ENCODE measurements around the gene ZC3H12D.

Gene ZC3H12D

DNA sequence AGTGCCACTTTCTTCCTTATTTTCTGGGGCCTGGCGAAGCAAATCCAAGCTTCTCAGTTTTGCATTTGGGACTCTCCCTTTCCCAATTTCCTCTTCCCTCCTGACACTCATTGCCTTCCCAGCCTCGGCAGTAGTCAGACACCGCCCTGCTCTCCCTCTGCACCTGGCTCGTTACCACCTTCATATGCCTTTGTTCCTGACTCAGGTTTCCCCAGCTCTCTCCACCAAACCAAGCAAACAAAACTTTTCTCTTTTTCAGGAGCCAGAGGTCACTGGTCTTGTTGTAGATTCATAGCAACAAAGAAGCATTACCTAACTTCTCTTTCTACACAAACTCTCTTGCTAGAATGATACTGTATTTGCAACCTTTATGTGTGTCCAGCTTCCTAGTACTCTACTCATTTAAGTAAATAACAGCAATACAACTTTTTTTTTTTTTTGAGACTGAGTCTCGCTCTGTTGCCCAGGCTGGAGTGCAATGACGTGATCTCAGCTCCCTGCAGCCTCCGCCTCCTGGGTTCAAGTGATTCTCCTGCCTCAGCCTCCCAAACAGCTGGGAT is 9.0 kb upstream of the ZC3H12D start:
- FAIRE-seq: no peak
- DNase-seq (ENCODE audit: insufficient read length, low spot score): no peak
- TF ChIP-seq POLR2A (IDR thresholded peaks at IDR 0.05; ENCODE audit: low read depth, low read length): no peak

DNA sequence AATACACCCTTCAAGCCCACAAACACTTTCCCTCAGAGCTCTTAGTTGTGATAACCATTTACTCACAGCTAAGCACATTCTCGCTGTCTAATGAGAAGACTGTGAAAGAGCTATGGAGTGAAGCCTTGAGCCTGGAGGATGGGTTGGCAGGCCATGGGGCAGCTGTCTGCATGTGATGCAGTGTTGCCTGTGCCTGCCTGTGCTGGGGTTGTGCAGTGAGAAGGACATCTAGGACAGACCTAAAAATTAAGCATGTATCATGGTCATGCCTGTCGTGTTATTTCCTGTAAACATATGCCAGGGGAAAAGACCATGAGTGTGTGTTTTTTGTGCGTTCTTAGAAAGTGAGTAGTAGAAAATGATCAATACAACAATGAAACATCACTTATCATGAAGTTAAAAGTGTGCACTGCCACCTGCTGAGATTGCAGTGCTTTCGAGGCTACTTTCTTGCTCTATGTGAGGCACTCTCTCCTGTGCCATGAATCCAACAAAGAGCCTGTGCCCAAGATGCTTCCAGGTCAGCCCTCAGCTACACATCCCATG is 8.1 kb upstream of the ZC3H12D start:
- TF ChIP-seq POLR2A (IDR thresholded peaks at IDR 0.05; ENCODE audit: low read depth, low read length): no peak
- no peak for FAIRE-seq
- no peak for DNase-seq (ENCODE audit: insufficient read length, low spot score)

DNA sequence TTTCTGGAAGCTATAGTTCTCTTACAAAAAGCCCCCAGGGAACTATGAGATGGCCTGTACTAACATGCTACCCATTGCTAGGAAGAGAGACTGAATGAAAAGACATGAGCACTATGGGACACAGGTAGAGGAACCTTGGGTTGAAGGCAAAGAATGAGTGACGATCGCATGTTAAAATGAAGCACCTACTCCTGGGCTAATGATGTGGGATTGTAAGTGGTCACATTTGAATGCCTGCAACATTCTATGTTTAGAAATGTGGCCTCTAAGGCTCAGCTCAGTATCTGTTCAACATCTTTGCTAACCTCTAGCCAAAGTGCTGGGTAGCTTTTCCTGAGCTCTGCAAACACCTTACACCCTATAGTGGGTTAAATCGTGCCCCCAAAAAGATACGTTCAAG is 5.2 kb upstream of the ZC3H12D start:
- TF ChIP-seq POLR2A (IDR thresholded peaks at IDR 0.05; ENCODE audit: low read depth, low read length): no peak
- no peak for FAIRE-seq
- DNase-seq (ENCODE audit: insufficient read length, low spot score): no peak

DNA sequence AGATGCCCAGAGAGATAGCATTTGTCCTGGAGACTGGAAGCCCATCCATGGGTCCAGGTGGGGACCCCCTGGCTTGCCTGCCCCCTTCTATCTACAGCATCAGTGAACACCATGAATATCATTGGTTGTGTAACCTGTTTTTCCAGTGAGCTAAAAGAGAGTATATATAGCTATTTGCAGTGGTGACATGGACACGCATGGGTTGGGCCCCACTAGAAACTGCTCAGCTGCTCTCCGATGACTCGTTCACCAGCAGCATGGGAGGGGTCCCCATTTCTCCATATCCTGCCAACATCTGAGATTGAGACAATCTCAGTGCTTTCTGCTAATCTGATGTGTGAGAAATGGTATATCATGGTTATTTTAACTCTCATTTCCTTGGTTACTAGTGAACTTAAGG is 4.0 kb upstream of the ZC3H12D start:
- no peak for TF ChIP-seq POLR2A (IDR thresholded peaks at IDR 0.05; ENCODE audit: low read depth, low read length)
- no peak for FAIRE-seq
- DNase-seq (ENCODE audit: insufficient read length, low spot score): no peak

DNA sequence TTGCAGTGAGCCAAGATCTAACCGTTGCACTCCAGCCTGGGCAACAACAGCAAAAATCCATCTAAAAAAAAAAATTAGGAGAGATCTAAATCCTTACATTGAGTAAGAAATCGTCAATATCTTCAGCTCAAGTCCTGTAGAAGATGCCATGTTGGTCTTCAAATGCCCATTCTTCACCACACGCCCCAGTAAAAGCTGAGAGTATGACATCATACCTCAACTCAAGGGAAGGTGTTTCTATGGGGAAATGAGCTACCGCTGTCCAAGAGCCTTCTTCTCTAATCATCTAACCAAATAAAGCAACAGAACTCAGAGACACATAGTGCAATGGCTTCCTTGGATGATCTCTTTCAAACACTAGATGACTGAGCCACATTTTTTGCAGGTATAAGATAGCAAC is 2.5 kb upstream of the ZC3H12D start:
- TF ChIP-seq POLR2A (IDR thresholded peaks at IDR 0.05; ENCODE audit: low read depth, low read length): no peak
- no peak for DNase-seq (ENCODE audit: insufficient read length, low spot score)
- FAIRE-seq: no peak

DNA sequence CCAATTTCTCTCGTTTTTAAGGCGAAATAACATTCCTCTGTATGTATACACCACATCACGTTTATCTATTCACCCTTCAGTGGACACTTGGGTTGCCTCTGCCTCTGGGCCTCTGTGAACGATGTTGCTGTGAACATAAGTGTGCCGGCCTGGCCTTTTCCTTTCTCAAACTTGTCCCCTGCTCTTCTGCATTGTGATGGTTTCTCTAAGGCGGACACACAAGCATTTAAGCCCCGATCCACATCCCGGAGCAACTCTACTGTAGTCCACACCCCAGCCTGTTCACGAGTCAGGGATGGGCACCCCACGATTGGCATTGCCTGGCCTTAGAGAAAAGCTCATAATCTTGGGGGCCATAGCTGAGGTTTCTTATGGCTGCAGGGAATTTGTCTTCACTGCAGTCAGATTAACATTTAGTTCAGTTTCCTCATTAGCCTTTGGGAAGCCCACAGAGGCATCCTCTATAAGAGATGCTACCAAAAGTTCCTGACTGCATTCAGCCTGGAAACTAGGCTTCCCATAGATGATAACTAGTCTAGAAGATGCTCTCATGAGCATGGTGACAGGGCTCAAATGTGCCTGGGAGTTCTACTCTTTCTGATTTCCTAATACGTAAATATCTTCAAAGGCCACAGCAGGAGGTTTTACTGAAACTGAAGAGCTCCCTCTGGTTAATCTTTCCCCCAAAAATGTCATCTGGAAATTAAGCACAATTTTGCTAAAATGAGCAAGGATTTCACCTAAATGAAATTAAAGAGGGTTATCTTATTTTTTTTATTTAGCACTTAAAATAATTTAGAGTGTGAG is 762 bp downstream of the ZC3H12D start:
- no peak for TF ChIP-seq POLR2A (IDR thresholded peaks at IDR 0.05; ENCODE audit: low read depth, low read length)
- no peak for FAIRE-seq
- no peak for DNase-seq (ENCODE audit: insufficient read length, low spot score)

DNA sequence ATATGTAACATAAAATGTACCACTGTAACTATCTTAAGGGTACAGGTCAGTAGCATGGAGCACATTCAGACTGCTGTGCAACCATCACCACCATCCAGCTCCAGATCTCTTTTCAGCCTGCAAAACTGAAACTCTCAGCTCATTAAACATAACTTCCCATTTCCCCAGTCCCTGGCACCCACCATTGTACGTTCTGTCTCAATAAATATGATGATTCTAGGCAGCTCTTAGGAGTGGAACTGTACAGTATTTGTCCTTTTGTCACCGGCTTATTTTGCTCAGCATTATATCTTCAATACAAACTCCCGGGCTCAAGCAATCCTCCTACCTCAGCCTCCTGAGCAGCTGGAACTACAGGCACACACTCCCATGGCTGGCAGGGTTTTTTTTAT is 1.5 kb downstream of the ZC3H12D start:
- FAIRE-seq: no peak
- TF ChIP-seq POLR2A (IDR thresholded peaks at IDR 0.05; ENCODE audit: low read depth, low read length): no peak
- DNase-seq (ENCODE audit: insufficient read length, low spot score): no peak

DNA sequence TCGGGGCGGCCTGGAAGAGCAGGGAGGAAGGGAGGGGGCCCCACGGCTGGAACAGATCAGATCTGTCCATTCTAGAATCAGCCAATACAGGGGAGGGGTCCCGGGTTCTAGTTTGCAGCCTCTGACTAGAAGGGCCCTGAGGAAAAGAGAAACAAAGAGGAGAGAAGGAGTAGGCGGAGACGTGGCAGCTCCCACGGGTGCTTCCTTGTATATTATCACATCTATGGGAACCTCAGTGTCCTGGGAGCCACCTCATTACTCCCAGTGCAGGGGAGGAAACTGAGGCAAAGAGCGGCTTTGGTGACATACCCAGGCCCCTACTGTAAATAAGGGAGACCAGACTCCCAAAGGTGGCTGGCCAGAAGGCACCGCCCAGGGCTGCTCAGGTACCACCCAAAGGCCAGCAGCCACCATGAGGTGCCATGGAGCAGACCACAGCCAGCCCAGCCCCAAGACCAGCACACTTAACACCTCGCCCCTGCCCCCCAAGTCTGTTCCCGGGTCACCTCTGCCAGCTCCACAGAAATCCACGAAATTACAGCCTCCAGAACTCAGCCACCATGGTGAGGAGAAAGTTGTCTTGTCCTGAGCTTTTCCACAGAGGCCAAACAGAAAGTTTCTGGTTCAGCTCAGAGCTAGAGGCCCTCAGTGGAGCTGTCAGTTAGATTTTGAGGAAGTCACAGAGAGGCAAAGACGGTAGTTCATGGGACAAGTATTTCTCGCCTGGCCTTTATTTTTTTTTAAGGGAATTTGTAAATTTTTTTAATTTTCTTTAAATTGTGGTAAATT is 2.1 kb downstream of the ZC3H12D start:
- TF ChIP-seq POLR2A (IDR thresholded peaks at IDR 0.05; ENCODE audit: low read depth, low read length): no peak
- no peak for FAIRE-seq
- DNase-seq (ENCODE audit: insufficient read length, low spot score): no peak

DNA sequence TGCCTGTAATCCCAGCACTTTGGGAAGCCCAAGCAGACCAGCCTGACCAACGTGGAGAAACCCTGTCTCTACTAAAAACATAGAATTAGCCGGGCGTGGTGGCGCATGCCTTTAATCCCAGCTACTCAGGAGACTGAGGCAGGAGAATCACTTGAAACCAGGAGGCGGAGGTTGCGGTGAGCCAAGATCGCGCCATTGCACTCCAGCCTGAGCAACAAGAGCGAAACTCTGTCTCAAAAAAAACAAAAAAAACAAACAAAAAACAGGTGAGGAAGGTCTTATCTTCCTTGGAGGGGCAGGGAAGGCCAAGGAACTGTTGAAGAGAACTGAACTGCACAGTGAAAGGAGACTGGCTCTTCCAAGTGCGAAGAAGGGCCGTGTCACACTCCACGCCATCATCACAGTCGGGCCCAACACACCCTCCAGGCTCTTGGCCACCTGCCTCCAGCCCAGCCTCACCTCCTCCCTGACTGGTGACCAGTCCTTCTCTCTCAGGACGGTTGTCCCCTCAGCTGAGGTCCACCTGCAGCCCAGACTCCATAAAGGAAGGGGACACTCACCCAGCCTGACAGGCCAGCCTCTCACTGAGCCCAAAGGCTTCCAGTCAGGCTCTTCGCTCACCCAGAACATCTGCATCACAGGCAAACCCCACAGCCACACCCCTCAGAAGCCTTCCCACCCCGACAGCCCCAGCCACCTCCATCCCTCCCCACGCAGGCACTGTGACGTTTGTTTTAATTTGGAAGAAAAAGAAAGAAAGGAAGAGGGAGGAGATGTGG is 4.1 kb downstream of the ZC3H12D start:
- no peak for DNase-seq (ENCODE audit: insufficient read length, low spot score)
- no peak for FAIRE-seq
- no peak for TF ChIP-seq POLR2A (IDR thresholded peaks at IDR 0.05; ENCODE audit: low read depth, low read length)

DNA sequence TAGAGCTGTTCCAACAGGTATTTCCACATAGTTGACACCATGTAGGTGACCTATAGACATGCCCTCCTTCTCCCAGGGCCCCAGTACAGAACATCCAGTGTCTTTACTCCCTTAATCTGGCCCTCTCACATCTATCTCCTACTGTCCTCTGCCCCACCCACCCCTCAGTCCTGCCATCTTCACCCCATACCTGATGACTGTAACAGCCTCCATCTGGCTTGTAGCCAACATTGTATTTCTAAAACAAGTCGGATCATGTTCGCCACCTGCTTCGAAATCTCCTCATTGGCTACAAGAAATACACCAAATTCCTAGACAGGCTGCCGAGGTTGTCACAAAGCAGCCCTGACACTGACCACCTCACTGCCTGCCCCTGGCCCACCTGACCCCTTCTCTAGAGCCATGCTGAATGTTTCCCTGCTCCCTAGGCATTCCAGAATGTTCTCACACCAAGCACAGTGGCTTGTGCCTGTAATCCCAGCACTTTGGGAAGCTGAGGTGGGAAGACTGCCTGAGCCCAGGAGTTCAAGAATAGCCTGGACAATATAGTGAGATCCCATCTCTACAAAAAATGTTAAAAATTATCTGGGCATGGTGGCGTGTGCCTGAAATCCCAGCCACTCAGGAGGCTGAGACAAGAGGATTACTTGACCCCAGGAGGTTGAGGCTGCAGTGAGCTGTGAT is 6.0 kb downstream of the ZC3H12D start:
- FAIRE-seq: no peak
- DNase-seq (ENCODE audit: insufficient read length, low spot score): no peak
- no peak for TF ChIP-seq POLR2A (IDR thresholded peaks at IDR 0.05; ENCODE audit: low read depth, low read length)

DNA sequence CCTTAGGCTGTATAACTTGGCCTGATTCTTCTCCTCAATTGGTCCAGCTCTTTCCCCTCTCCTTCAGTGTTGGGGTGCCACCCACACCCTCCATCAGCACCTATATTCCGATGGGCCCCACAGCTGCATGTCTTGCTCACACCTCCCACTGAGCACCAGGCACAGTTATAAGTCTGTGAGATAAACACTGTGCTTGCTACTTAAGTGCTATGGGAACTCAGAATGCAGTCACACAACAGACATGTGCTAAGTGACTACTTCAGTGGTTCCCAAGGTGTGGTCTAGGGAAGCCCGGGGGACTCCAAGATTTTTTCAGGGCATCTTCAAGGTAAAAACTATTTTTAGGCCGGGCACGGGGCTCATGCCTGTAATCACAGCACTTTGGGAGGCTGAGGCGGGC is 7.3 kb downstream of the ZC3H12D start:
- TF ChIP-seq POLR2A (IDR thresholded peaks at IDR 0.05; ENCODE audit: low read depth, low read length): no peak
- DNase-seq (ENCODE audit: insufficient read length, low spot score) (no peak), FAIRE-seq (no peak)

DNA sequence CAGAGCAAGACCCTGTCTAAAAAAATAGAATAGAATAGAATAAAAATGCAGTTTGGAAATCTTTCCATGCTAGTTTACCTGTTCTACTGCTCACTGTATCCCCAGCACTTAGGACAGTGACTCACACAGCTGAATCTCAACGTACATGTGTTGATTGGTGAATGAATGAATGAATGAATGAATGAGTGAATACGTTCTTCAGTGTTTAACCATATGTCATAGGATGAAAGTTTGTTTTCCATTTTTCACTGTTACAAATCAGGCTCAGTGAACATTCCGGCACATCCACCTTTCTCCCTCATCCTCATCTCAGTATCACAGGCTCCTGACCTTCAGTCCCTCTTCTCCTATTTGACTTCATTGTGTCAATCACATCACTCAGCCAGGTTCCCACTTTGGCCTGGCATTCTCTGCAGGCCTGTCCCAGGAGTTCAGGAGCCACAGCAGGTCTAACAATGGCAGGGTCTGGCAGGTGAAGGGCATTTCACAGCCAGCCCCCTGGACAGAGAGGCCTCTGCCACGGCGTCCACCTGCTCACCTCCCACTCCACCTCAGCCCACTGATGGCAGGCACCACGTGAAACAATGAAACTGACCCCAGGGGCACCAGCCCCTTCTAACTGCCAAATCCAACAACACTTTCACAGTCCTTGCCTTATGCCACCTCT is 7.9 kb downstream of the ZC3H12D start:
- no peak for DNase-seq (ENCODE audit: insufficient read length, low spot score)
- TF ChIP-seq POLR2A (IDR thresholded peaks at IDR 0.05; ENCODE audit: low read depth, low read length): no peak
- no peak for FAIRE-seq

All from H54 (cell line).